NCI-H1417 treated with DMSO at 0.1 percent for 48 hours (cell line): ENCODE results near the gene HSPA8.
A peak's percentile ranks its signal among the peaks of the same experiment; 100 is the strongest.
"Not testable (repeated sequence)": the region's sequence is repeated elsewhere in the genome, so short reads cannot be mapped to it uniquely, and the experiment has no call there.

Experiments used
- DNase-seq: peaks from one replicate; lab custom pipeline; 2025; lab: John Stamatoyannopoulos, UW

HSPA8 gene

DNA sequence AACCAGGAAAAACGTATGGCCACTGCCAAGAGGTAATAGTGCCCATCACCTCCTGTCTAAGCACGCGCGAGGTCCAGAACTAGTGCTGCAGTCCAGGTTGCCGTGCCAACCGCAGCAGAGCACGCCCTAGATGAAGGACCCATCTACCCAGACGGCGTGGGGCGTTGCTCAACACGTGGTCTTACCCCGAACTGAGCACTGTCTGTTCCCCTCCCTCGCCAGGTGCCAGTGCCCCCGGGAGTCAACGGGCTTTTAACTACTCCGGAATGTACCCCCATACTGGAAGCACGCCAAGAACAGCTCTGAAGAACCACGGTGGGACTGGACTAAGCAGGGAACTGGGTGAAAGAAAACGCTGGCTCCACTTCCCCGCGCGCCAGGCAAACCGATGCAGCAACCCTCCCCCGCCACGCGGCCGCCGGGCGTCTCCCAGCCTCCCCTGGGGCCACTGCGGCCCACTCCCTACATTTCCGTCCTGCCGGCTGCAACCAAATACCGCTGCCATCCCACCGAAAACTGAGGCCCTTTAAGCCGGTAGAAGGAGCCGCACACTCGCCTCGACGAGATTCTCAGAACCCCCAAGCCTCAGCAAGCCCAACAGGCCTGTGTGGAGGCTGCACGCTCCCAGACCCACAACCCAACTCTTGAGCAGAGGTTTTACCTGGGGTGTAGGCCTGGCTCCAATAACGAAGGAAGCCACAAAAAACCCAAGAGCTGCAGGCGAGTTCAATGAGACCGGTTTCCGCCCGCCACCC, at the start of gene HSPA8:
TSS of gene HSPA8 (minus strand) at position 734 of the 755 bp plus-strand sequence. CDS start 812 bp downstream, outside the sequence.
- no peak for DNase-seq

DNA sequence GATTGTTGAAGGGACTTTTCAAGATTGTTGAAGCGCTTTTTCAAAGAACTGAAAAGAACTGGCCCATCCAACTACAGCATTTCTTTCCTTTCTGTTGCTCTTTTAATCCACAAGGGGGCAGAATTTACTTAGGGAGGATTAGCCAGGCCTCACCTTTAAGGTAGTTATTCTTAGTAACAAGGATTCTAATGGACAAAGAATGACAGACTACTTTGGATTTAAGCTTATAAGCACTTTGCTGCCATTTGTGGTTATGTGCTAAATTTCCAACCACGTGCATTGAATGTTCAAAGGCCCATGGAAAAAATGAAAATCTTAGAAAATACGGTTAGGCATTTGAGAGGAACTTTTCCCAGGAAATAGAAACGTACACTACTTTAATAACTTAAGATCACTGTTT, 49.5 kb upstream of the HSPA8 start:
- peak; percentile 11 for DNase-seq

DNA sequence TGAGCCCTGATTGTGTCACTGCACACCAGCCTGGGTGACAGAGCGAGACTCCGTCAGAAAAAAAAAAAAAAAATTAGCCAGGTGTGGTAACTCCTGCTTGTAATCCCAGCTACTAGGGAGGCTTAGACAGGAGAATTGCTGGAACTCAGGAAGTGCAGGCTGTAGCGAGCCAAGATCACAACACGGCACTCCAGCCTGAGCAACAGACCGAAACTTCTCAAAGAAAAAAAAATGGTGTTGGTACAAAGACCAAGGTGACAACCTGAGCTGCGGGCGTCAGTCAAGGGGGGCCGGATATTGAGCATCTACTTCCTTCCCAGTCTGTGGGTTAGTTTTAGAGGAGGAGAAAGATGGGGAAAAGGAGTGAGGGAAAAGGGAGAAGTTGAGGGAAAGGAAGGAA, 48.5 kb upstream of the HSPA8 start:
- DNase-seq, result no peak

DNA sequence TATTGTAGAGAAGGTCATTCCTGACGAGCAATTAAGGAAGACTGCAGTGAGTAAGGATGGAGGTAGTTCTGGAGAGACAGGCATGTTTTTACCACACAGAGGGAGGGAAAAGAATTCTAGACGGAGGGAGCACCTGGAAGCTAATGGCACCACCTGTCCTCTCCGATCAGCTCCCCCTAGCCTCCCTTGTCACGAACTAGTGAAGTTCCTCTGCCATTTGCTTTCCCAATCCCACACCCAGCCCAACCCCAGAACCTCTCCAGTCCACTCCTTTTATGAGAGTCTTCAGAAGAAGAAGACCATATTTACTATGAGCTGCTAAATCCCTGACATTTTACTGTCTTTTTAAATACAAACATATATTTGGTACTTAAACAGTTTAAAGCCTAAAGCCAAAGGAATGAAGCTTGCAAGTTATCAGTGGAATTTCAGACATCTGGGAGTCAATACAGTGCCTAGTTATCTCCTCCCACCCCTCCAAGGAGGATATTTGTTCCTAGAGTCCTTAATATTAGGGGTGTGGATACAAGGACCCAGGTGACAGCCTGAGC, 46.1 kb upstream of the HSPA8 start:
- no peak for DNase-seq

DNA sequence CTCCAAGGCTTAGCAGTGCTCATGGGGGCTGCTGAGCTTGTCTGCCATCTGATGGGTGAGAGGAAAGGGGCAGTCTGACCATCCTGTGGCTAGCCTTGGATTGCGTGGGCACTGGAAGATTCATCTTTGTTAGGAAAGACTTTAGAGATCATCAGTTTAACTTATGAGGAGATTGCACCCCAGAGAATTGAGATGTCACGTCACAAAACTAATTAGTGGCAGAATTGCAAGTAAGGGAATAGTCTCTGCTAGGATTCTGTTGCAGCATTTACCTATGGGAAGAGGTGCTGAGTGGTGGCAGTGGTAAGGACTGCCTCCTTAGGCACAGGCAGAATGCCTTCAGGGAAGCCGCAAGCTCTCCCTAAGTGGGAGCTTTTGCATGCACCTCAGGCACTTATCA, 42.8 kb upstream of the HSPA8 start:
- no peak for DNase-seq

DNA sequence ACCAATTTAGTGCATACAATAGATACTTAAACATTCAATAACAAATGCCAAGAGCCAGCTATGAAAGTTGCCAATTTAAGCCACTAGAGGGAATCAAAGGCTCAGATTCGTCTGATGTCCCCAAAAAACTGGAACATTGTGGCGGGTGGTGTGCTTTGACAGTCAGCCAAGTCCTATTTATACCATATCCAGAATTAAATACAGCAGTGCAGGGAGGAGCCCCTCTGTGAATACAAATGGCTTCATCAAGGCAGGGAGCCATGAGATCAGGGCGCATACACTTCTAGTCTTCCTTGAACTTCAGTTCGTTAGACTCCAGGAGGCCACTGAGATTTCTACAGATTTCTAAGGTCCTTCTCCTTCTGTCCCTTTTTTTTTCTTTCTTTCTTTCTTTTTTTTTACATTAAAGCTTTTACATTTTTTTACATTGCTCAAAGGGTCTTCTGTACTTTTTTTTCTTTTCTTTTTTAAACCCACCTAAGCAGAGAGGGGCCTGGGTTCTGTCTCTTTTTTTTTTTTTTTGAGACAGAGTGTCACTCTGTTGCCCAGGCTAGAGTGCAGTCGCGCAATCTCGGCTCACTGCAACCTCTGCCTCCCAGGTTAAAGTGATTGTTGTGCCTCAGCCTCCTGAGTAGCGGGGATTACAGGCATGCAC, 41.5 kb upstream of the HSPA8 start:
- peak; percentile 71 for DNase-seq

DNA sequence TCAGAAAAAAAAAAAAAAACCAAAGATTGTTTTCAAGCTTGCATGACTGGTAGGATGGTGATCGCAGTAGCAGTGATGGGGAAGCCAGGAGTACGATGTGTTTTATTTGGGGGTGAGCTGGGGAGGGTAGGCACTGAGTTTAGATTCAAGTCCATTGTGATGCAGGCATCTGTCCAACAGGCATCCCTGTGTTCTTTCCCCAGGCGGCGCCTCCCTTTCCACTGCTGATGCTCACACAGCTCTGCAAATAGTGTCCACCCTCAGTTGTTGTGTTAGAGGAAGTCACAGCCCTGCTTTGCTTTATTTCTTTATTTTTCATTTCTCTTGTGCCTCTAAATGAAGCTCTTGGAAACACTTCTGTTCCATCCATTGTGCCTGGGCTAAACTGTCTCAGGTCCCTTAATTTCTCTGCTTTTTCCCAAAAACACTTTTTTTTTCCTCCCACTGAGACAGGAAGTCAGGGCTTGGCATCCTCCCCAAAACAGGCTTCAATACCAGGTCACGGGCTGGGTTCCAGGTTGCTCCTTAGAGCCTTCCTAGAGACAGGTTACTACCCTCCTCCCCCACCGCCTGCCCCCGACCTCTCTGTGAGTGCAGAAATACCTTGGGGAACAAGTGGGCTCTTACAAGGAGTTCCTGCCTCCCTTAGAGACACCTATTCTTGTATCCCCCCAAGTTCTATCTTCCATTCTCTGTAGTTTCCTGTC, 38.6 kb upstream of the HSPA8 start:
- no peak for DNase-seq

DNA sequence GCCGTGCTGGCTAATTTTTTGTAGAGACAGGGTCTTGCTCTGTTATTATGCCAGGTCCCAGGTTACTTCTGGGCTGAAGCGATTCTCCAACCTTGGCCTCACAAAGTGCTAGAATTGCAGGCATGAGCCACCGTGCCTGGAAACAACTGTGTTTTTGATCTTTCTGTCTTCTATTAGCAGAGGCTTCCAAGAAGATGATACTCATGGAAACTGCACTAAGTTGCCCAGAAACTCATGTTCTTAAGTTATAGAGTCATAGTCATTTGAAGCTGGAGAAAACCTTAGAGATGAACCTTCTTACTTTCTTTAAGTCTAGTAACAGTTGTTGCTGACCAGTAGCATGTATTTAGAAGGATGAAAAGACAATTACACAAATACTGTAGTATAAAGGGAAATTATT, 37.1 kb upstream of the HSPA8 start:
- DNase-seq, result no peak

DNA sequence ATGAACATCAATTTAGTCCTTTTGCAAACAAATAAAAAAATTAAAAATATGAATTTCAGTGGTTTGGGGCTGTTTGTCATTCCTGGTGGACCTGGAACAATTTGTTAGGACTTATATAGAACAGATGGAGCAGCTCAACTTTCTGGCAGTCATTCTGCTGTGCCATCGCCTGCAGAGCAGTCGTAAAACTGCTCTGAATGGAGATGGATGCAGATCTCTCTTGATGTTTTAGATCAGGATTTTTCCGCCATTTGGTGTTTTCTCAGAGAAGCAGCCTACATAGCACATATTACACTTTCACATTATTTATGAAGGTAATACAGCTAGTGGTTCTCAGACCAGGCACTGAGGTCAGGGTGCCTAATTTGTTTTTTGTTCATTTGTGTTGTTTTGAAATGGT, 31.8 kb upstream of the HSPA8 start:
- DNase-seq, result no peak

DNA sequence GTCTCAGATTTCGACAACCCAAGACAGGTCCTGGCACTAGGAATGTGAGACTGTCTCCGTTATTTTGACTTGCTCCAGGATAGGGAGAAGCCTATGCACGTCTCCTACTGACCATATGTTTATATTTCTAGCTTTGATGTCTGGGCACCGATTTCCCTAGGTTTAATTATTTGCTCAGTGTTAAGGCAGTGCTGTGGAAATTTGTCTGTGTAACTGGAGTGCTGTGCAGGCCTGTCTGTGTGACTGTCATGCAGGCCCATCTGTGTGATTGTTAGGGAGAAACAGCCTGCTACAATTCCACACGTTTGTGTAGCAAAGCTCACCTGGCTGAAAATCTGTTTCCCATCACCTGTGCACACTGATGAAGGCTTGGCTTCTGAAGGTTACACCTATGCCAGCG, 29.6 kb upstream of the HSPA8 start:
- no peak for DNase-seq

DNA sequence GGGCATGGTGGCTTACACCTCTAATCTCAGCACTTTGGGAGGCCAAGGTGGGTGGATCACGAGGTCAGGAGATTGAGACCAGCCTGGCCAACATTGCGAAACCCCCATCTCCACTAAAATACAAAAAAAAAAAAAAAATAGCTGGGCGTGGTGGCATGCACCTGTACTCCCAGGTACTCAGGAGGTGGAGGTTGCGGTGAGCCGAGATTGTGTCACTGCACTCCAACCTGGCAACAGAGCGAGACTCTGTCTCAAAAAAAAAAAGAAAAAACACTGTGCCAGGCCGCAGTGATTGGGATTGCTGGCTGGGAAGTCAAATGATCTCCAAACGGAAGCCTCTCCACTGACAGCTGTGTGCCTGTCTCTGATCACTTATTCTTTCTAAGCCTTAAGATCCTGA, 28.2 kb upstream of the HSPA8 start:
- DNase-seq, result not testable (repeated sequence)

DNA sequence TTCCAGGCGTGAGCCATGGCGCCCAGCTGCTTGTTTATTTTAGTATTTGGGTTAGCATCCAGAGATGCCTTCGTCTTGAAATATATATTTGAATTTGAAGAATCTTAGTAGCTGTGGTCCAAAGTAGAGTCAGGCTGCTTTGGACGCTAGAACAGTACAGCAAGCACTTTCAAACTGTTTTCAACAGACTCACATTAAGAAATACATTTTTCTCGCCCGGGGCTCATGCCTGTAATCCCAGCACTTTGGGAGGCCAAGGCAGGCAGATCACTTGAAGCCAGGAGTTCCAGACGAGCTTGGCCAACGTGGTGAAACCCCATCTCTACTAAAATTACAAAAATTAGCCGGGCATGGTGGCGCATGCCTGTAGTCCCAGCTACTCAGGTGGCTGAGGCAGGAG, 27.0 kb upstream of the HSPA8 start:
- not testable (repeated sequence) for DNase-seq

DNA sequence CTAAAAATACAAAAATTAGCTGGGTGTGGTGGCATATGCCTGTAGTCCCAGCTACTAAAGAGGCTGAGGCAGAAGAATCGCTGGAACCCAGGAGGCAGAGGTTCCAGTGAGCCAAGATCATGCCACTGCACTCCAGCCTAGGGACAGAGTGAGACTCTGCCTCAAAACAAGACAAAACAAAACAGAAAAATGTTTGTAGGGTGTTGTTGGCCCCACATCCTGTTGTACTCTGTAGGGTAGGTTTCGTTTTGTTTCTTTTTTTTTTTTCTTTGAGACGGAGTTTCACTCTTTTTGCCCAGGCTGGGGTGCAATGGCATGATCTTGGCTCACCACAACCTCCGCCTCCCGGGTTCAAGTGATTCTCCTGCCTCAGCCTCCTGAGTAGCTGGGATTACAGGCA, 25.7 kb upstream of the HSPA8 start:
- not testable (repeated sequence) for DNase-seq

DNA sequence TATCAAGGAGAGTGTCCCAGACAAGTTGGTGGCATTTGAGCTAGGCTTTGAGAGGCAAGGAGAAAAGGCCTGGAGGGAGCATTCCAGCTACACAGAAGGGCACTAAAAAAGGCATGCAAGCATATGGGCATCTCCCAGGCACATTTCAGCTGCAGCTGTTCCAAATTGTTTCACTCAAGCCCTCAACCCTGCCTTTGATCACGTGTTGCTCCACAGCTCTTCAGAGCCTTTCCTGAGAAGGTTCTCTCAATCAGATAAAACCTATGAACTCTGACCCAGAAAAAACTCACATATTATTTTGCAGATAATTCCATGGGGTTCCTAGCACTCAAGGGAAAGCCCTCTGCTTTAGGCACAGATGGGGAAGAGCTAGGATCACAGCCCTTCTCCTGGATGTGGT, 24.4 kb upstream of the HSPA8 start:
- no peak for DNase-seq

DNA sequence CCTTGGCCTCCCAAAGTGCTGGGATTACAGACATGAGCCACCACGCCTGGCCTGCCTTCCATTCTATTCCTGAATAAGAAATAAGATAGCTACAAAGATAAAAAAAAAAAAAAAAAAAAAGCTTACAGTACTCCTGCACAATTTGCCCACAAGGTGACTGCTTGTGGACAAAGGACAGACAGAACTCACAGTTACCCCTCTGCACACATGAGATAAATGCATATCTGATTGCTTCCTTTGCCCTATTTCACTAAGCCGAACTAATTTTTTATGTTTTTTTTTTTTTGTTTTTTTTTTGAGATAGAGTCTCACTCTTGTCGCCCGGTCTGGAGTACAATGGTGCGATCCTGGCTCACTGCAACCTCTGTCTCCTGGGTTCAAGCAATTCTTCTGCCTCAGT, 23.6 kb upstream of the HSPA8 start:
- DNase-seq, result no peak

DNA sequence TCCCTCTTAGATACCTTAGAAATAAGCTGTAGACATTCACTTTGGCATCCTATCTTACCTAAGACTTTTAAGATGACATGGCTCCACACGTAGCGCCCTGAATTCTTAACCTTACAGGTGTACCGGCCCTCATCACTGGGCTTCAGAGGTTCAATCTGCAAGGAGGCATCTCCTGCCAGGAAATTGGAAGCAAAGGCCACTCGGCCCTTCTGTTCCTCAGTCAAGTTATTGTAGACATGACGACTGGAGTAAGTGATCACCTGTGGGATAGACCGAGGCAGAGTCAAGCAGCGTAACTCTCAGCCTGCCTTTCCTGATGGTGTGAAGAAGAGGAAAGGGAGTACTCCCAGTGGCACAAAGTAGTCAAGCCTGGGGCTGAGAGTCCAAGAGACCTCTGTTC, 22.5 kb upstream of the HSPA8 start:
- DNase-seq, result no peak

DNA sequence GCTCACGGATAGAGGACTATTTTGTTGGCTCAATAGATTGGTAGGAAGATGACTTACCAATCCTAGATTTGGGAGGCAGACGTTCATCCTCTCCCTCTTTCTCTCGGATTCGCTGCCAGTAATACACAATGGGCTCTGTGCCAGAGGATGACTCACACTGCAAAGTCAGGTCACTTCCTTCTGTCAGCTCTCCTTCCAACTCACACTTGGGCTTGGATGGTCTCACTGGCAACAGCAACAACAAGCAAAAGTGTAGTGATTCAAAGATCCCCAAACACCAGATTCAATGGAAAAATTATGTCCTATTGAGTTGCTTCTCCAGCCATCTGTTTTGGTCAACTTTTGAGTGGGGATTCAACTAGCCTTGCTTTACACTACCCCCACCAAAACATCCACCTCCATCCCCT, 21.7 kb upstream of the HSPA8 start:
- DNase-seq, result no peak

DNA sequence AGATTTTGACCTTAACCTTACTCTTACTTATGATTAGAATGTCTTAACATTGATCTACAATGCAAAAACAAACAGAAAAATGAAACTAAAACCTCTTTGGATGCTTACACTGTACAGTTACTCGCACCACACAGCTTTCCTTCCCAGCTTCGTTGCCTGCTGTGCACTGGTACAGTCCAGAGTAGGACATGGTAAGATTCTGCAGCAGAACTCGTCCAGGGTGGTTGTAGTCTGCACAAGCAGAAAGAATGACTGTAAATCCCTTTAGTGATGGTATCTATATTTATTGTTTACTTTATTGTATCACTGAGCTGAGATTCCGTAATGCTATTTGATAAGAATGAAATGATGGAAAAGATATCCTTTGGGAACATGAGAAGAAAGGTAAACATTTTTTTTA, 21.0 kb upstream of the HSPA8 start:
- no peak for DNase-seq

DNA sequence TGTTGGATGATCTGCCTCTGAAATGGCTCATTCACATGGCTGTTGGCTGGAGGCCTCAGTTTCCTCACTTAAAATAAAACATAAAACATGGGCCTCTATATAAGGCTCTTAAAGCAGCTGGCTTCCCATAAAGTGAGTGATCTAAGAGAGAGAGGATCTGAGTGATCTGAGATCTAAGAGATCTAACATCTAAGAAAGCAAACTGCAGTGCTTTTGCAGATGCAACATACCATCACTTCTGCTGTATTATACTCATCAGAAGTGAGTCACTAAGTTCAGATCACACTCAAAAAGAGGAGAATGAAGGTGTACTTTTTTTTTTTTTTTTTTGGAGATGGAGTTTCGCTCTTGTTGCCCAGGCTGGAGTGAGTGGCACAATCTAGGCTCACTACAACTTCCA, 18.1 kb upstream of the HSPA8 start:
- no peak for DNase-seq

DNA sequence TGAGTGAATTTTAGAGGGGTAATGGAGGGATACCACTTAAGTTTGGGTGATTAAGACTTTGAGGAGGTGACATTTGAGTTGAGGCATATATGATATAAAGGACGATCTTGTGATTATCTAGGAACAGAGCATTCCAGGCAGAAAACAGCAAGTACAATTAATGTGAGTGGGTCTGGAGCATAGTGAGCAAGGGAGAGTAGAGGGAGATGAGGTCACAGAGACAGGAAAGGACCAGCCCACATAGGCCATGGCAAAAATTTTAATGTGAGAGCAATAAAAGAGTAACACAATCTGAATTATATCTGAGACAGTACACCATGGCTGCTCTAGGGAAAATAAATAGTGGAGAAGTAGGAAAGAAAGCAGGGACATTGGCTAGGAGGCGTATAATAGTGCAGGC, 14.5 kb upstream of the HSPA8 start:
- no peak for DNase-seq

DNA sequence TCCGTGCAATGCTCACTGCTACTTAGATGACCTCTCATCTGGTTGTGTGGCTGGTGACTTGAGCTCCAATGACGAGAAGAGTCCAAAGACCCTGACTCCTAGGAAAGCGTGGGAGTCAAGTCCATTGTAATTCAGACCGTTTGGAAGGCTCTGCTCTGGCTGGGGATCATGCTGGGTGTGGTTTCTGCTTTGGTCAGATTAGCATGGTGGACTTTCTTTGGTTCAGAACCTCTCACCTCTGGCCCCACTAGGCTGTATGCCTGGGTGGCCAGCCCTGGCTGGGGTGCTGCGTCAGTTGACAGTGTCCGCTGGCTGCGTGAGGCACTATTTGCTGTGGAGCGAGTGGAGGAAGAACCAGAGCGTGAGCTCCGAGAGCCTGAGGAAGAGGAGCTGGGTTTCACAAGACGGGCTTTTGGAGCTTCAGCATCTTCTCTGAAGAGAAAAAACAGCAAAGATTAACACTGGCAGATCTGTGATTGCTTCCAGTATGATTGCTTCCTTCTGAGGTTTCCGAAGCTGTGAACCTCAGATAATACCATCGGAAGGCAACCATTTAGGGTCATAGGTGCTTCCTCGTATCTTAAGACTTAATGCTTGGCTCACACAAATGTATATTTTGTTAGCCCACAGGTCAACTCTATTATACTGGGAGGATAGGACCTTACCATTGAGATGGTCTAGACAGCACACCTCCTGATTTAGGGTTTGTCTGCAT, 11.6 kb upstream of the HSPA8 start:
- no peak for DNase-seq

DNA sequence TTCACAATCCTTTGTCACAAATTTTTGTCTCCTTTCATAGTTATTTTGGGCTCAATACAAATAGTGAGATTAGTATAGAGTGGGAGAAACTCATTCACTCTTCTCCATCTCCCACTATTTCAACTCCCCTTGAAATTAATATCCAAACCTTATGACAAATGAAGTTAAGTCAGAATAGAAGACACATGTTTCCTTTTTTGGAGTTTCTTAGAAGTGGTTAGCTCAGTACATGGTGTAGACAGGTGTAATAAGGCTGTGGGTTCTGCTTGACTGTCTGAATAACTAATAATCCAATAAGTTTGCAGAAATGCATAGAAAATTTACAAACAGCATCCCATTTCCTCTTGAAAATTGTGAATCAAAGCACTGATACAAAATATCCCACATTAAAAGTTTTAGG, 10.8 kb upstream of the HSPA8 start:
- no peak for DNase-seq
